ENCODE results near the gene CFAP20. TPM values are rescaled to one million over a fixed set of nuclear protein-coding genes. Genes with fewer than 3 reads are reported as not detected.

CFAP20 gene
- total RNA-seq, 1 donor from 2014 or later = 48.6 TPM

GRCh38 chr16:58121132-58121531, 8.0 kb downstream of the CFAP20 start:
- Mint-ChIP-seq H3K36me3 (ENCODE audit: unreplicated experiment) (no peaks in the 10 kb centered on the region), H3K9me3 (ENCODE audit: unreplicated experiment) (peaks cover 8% of the 10 kb centered on the region), H3K4me3 (ENCODE audit: unreplicated experiment) (peak overlapping the region; percentile 79), H3K27me3 (ENCODE audit: unreplicated experiment) (peaks cover 6% of the 10 kb centered on the region), H3K4me1 (ENCODE audit: low read depth, unreplicated experiment) (peaks cover 48% of the 10 kb centered on the region), H3K27ac (ENCODE audit: unreplicated experiment) (peak overlapping the region; percentile 98)
- DNase-seq = peak; percentile 30
- no peak for TF ChIP-seq CTCF (IDR thresholded peaks at IDR 0.05; ENCODE audit: partially characterized antibody, unreplicated experiment)

GRCh38 chr16:58120234-58120633, 8.9 kb downstream of the CFAP20 start:
- peak overlapping the region; percentile 98 for H3K27ac Mint-ChIP-seq (ENCODE audit: unreplicated experiment)
- H3K27me3 Mint-ChIP-seq (ENCODE audit: unreplicated experiment) = peaks cover 6% of the 10 kb centered on the region
- peaks cover 8% of the 10 kb centered on the region for H3K9me3 Mint-ChIP-seq (ENCODE audit: unreplicated experiment)
- peak overlapping the region; percentile 79 for H3K4me3 Mint-ChIP-seq (ENCODE audit: unreplicated experiment)
- no peaks in the 10 kb centered on the region for H3K36me3 Mint-ChIP-seq (ENCODE audit: unreplicated experiment)
- TF ChIP-seq CTCF (IDR thresholded peaks at IDR 0.05; ENCODE audit: partially characterized antibody, unreplicated experiment) = no peak
- DNase-seq = no peak
- peaks cover 43% of the 10 kb centered on the region for H3K4me1 Mint-ChIP-seq (ENCODE audit: low read depth, unreplicated experiment)

GRCh38 chr16:58119509-58119845, 9.7 kb downstream of the CFAP20 start:
- H3K36me3 Mint-ChIP-seq (ENCODE audit: unreplicated experiment) = no peaks in the 10 kb centered on the region
- H3K9me3 Mint-ChIP-seq (ENCODE audit: unreplicated experiment) = peaks cover 8% of the 10 kb centered on the region
- H3K4me1 Mint-ChIP-seq (ENCODE audit: low read depth, unreplicated experiment) = peaks cover 40% of the 10 kb centered on the region
- TF ChIP-seq CTCF (IDR thresholded peaks at IDR 0.05; ENCODE audit: partially characterized antibody, unreplicated experiment) = no peak
- H3K27me3 Mint-ChIP-seq (ENCODE audit: unreplicated experiment) = peaks cover 6% of the 10 kb centered on the region
- H3K27ac Mint-ChIP-seq (ENCODE audit: unreplicated experiment) = no peak overlapping the region
- no peak for DNase-seq
- no peak overlapping the region for H3K4me3 Mint-ChIP-seq (ENCODE audit: unreplicated experiment)

GRCh38 chr16:58118801-58119508, 10.2 kb downstream of the CFAP20 start:
- Mint-ChIP-seq H3K27me3 (ENCODE audit: unreplicated experiment) (peaks cover 6% of the 10 kb centered on the region), H3K9me3 (ENCODE audit: unreplicated experiment) (peaks cover 8% of the 10 kb centered on the region), H3K36me3 (ENCODE audit: unreplicated experiment) (peaks cover under 1% of the 10 kb centered on the region), H3K4me1 (ENCODE audit: low read depth, unreplicated experiment) (peaks cover 35% of the 10 kb centered on the region), H3K27ac (ENCODE audit: unreplicated experiment) (peak overlapping the region; percentile 46), H3K4me3 (ENCODE audit: unreplicated experiment) (peak overlapping the region; percentile 16)
- no peak for DNase-seq
- TF ChIP-seq CTCF (IDR thresholded peaks at IDR 0.05; ENCODE audit: partially characterized antibody, unreplicated experiment) = no peak

- no peak overlapping the region for H3K27ac Mint-ChIP-seq (ENCODE audit: unreplicated experiment)
- TF ChIP-seq CTCF (IDR thresholded peaks at IDR 0.05; ENCODE audit: partially characterized antibody, unreplicated experiment) = no peak
- peaks cover 14% of the 10 kb centered on the region for H3K36me3 Mint-ChIP-seq (ENCODE audit: unreplicated experiment)
- peaks cover under 1% of the 10 kb centered on the region for H3K9me3 Mint-ChIP-seq (ENCODE audit: unreplicated experiment)
- no peak for DNase-seq
- H3K27me3 Mint-ChIP-seq (ENCODE audit: unreplicated experiment) = peaks cover 3% of the 10 kb centered on the region
- peaks cover 25% of the 10 kb centered on the region for H3K4me1 Mint-ChIP-seq (ENCODE audit: low read depth, unreplicated experiment)
- no peak overlapping the region for H3K4me3 Mint-ChIP-seq (ENCODE audit: unreplicated experiment)
Observed at GRCh38 chr16:58116529-58116928, 12.7 kb downstream of the CFAP20 start.
